ENCODE measurements around the gene GIPC1. TPM values are rescaled to one million over a fixed set of nuclear protein-coding genes. Genes with fewer than 3 reads are reported as not detected.

GIPC1 gene
- total RNA-seq, 2 experiments from 2014 or later, result 26.2 to 30.8 TPM

GRCh38 chr19:14443632-14444216 lies 52.2 kb downstream of the GIPC1 start:
- no peak for DNase-seq
- H3K9me3 Mint-ChIP-seq (ENCODE audit: low read depth), result no peaks in the 10 kb centered on the region
- H3K27ac Mint-ChIP-seq, result no peak overlapping the region
- peaks cover 50% of the 10 kb centered on the region for H3K36me3 Mint-ChIP-seq
- peaks cover 30% of the 10 kb centered on the region for H3K4me1 Mint-ChIP-seq
- no peak overlapping the region for H3K4me3 Mint-ChIP-seq
- H3K27me3 Mint-ChIP-seq, result no peaks in the 10 kb centered on the region
- CTCF ChIA-PET, result no interaction called here
- no peak for ATAC-seq

- H3K4me3 Mint-ChIP-seq, result no peak overlapping the region
- H3K4me1 Mint-ChIP-seq, result peaks cover 32% of the 10 kb centered on the region
- H3K27ac Mint-ChIP-seq, result no peak overlapping the region
- CTCF ChIA-PET, result interaction anchor here (2.3 to 2.9 kb wide), 2 partner anchors 29 to 37 kb away, joined by 9 to 11 read pairs; no protein-coding TSS in a partner anchor
- no peaks in the 10 kb centered on the region for H3K27me3 Mint-ChIP-seq
- peaks cover 45% of the 10 kb centered on the region for H3K36me3 Mint-ChIP-seq
- DNase-seq (no peak), ATAC-seq (no peak)
- no peaks in the 10 kb centered on the region for H3K9me3 Mint-ChIP-seq (ENCODE audit: low read depth)
Observed at GRCh38 chr19:14442891-14443631, 52.9 kb downstream of the GIPC1 start.

- CTCF ChIA-PET, result interaction anchor here (0.6 to 2.9 kb wide), 6 partner anchors 17 to 1222 kb away, joined by 3 to 11 read pairs (median 3); no protein-coding TSS in a partner anchor
- H3K27ac Mint-ChIP-seq, result peak overlapping the region; percentile 91
- ATAC-seq, result no peak
Observed at GRCh38 chr19:14441041-14441938, 54.6 kb downstream of the GIPC1 start.

GRCh38 chr19:14440049-14440448 lies 55.9 kb downstream of the GIPC1 start:
- no peaks in the 10 kb centered on the region for H3K27me3 Mint-ChIP-seq
- H3K4me3 Mint-ChIP-seq, result peak overlapping the region; percentile 85
- H3K4me1 Mint-ChIP-seq, result peaks cover 44% of the 10 kb centered on the region
- DNase-seq, result peak; percentile 91
- H3K36me3 Mint-ChIP-seq, result peaks cover 34% of the 10 kb centered on the region
- peak; percentile 99 for ATAC-seq
- peak overlapping the region; percentile 91 for H3K27ac Mint-ChIP-seq
- CTCF ChIA-PET, result interaction anchor here (0.6 to 2.9 kb wide), 8 partner anchors 9 to 303 kb away, joined by 3 to 11 read pairs (median 6); partner anchors contain the start of gene ASF1B
- no peaks in the 10 kb centered on the region for H3K9me3 Mint-ChIP-seq (ENCODE audit: low read depth)

More at GRCh38 chr19:14441041-14441938, 54.6 kb downstream of the GIPC1 start:
- Mint-ChIP-seq H3K27me3 (no peaks in the 10 kb centered on the region), H3K36me3 (peaks cover 39% of the 10 kb centered on the region), H3K9me3 (ENCODE audit: low read depth) (no peaks in the 10 kb centered on the region), H3K4me3 (peak overlapping the region; percentile 85), H3K4me1 (peaks cover 41% of the 10 kb centered on the region)
- no peak for DNase-seq

GRCh38 chr19:14439014-14439413 lies 56.9 kb downstream of the GIPC1 start:
- Mint-ChIP-seq H3K4me3 (peak overlapping the region; percentile 11), H3K9me3 (ENCODE audit: low read depth) (no peaks in the 10 kb centered on the region), H3K27ac (peak overlapping the region; percentile 91), H3K4me1 (peaks cover 54% of the 10 kb centered on the region), H3K36me3 (peaks cover 28% of the 10 kb centered on the region), H3K27me3 (no peaks in the 10 kb centered on the region)
- DNase-seq, result no peak
- CTCF ChIA-PET, result interaction anchor here (0.9 to 2.2 kb wide), 8 partner anchors 17 to 302 kb away, joined by 3 to 7 read pairs (median 6); partner anchors contain the start of gene ASF1B
- ATAC-seq, result no peak

- CTCF ChIA-PET, result interaction anchor here (0.6 to 1.5 kb wide), 5 partner anchors 31 to 1703 kb away, joined by 3 to 7 read pairs (median 3); partner anchors contain the start of gene ASF1B
- ATAC-seq, result no peak
- H3K4me1 Mint-ChIP-seq, result peaks cover 53% of the 10 kb centered on the region
Observed at GRCh38 chr19:14437578-14438140, 58.3 kb downstream of the GIPC1 start.

GRCh38 chr19:14435320-14436050 lies 60.4 kb downstream of the GIPC1 start:
- Mint-ChIP-seq H3K4me3 (no peak overlapping the region), H3K9me3 (ENCODE audit: low read depth) (no peaks in the 10 kb centered on the region), H3K36me3 (peaks cover 6% of the 10 kb centered on the region), H3K27ac (no peak overlapping the region), H3K27me3 (peaks cover 4% of the 10 kb centered on the region), H3K4me1 (peaks cover 51% of the 10 kb centered on the region)
- ATAC-seq (no peak), DNase-seq (no peak)
- CTCF ChIA-PET, result interaction anchor here (0.8 to 2.9 kb wide), 6 partner anchors 10 to 70 kb away, joined by 3 to 11 read pairs (median 4); no protein-coding TSS in a partner anchor

More at GRCh38 chr19:14437578-14438140, 58.3 kb downstream of the GIPC1 start:
- Mint-ChIP-seq H3K27ac (peak overlapping the region; percentile 29), H3K9me3 (ENCODE audit: low read depth) (no peaks in the 10 kb centered on the region), H3K4me3 (no peak overlapping the region), H3K27me3 (no peaks in the 10 kb centered on the region), H3K36me3 (peaks cover 17% of the 10 kb centered on the region)
- no peak for DNase-seq

GRCh38 chr19:14434543-14435319 lies 61.2 kb downstream of the GIPC1 start:
- H3K4me1 Mint-ChIP-seq, result peaks cover 45% of the 10 kb centered on the region
- H3K36me3 Mint-ChIP-seq, result peaks cover 3% of the 10 kb centered on the region
- DNase-seq (peak; percentile 63), ATAC-seq (no peak)
- peak overlapping the region; percentile 70 for H3K4me3 Mint-ChIP-seq
- CTCF ChIA-PET, result interaction anchor here (0.8 to 2.9 kb wide), 6 partner anchors 11 to 71 kb away, joined by 3 to 11 read pairs (median 4); no protein-coding TSS in a partner anchor
- H3K27ac Mint-ChIP-seq, result peak overlapping the region; percentile 75
- peaks cover 5% of the 10 kb centered on the region for H3K27me3 Mint-ChIP-seq
- no peaks in the 10 kb centered on the region for H3K9me3 Mint-ChIP-seq (ENCODE audit: low read depth)

- CTCF ChIA-PET, result interaction anchor here (1.0 to 1.6 kb wide), 5 partner anchors 14 to 51 kb away, joined by 4 to 5 read pairs (median 4); no protein-coding TSS in a partner anchor
- peak overlapping the region; percentile 70 for H3K4me3 Mint-ChIP-seq
- ATAC-seq (peak; percentile 37), DNase-seq (peak; percentile 54)
- peaks cover 5% of the 10 kb centered on the region for H3K27me3 Mint-ChIP-seq
- H3K27ac Mint-ChIP-seq, result peak overlapping the region; percentile 75
- no peaks in the 10 kb centered on the region for H3K9me3 Mint-ChIP-seq (ENCODE audit: low read depth)
- peaks cover 38% of the 10 kb centered on the region for H3K4me1 Mint-ChIP-seq
- peaks cover 3% of the 10 kb centered on the region for H3K36me3 Mint-ChIP-seq
Observed at GRCh38 chr19:14433554-14434501, 62.1 kb downstream of the GIPC1 start.

GRCh38 chr19:14432791-14433553 lies 63.0 kb downstream of the GIPC1 start, which contains the start of gene PKN1:
TSS of gene PKN1 (plus strand) at chr19:14433306. CDS start at chr19:14433522, 216 bp downstream.
- CTCF ChIA-PET, result interaction anchor here (0.7 to 5.4 kb wide), 19 partner anchors 10 to 296 kb away, joined by 3 to 90 read pairs (median 5); partner anchors contain the start of genes ASF1B, DDX39A and GIPC1
- Mint-ChIP-seq H3K36me3 (peaks cover 3% of the 10 kb centered on the region), H3K4me1 (peaks cover 32% of the 10 kb centered on the region), H3K27me3 (peaks cover 5% of the 10 kb centered on the region), H3K27ac (peak within 1 kb of the TSS; percentile 76), H3K9me3 (ENCODE audit: low read depth) (no peaks in the 10 kb centered on the region), H3K4me3 (peak within 1 kb of the TSS; percentile 77)
- peak; percentile 67 for DNase-seq
- ATAC-seq, result peak; percentile 66

Data from activated CD8-positive, alpha-beta memory T cell treated with anti-CD3 and anti-CD28 coated beads, Interleukin-2, amount 10 ng/mL, durations not matched to agents 7 days and 5 days (primary cell).